SK-N-SH (cell line): Measurements from ENCODE around the gene ARID1B. TPM values are rescaled to one million over a fixed set of nuclear protein-coding genes. Genes with fewer than 3 reads are reported as not detected.

Source experiments
- CTCF ChIA-PET: fragments of 300-600, 350-600 bp; formaldehyde crosslinking; extraction: SDS; loops from one replicate; lab custom pipeline; 2021; lab: Yijun Ruan, JAX
- POLR2A ChIA-PET: fragments of 350-600 bp; sonication (Branson Sonifier 250); formaldehyde crosslinking; extraction: SDS; loops from one replicate; lab custom pipeline; 2020; ENCODE audit warnings: antibody characterized with exemption, inconsistent platforms; lab: Yijun Ruan, JAX
- DNase-seq: peaks from one replicate; pipeline ENCODE4 v3.0.0; 2012
- H2AFZ ChIP-seq: fragments of 200-600 bp; sonication (generic); 2 replicates; pipeline ENCODE4 v1.8.1; 2016; ENCODE audit warnings: antibody characterized with exemption, mild to moderate bottlenecking, low read depth
- H3F3A ChIP-seq: fragments of 200-600 bp; sonication (generic); replicated peaks from 2 replicates; pipeline ENCODE3; 2016; ENCODE audit warnings: antibody characterized with exemption, mild to moderate bottlenecking; ENCODE audit not compliant: insufficient read depth
- H3K27ac ChIP-seq, 2 experiments: fragments of 200-500 bp in 1 of 2; fragments of 200-600 bp in 1 of 2; sonication (Bioruptor generic) in 1 of 2; sonication (generic), shearing (Covaris generic) in 1 of 2; 2 replicates each; pipeline versions ENCODE4 v1.5.1 to v1.6.1; 2014 to 2016; ENCODE audit warnings: low read depth in 2 of 2, inconsistent platforms in 1 of 2, low read length in 1 of 2, mild to moderate bottlenecking in 1 of 2, mixed read lengths in 1 of 2
- H3K27me3 ChIP-seq: fragments of 200-600 bp; sonication (generic), shearing (Covaris generic); 2 replicates; pipeline ENCODE4 v1.6.1; 2016; ENCODE audit warnings: mixed run types; ENCODE audit not compliant: insufficient read depth
- H3K36me3 ChIP-seq, 2 experiments: fragments of 200-500 bp in 1 of 2; fragments of 200-600 bp in 1 of 2; sonication (Bioruptor generic) in 1 of 2; sonication (generic) in 1 of 2; replicated peaks in 1 of 2; 2 replicates each; pipeline versions ENCODE3 to v1.5.1; 2014 to 2016; ENCODE audit warnings: low read length in 1 of 2, mild to moderate bottlenecking in 1 of 2; ENCODE audit not compliant: insufficient read depth in 2 of 2, control insufficient read depth in 1 of 2
- H3K4me1 ChIP-seq, 2 experiments: fragments of 200-500 bp in 1 of 2; fragments of 200-600 bp in 1 of 2; sonication (Bioruptor generic) in 1 of 2; sonication (generic), shearing (Covaris generic) in 1 of 2; 2 replicates each; pipeline versions ENCODE4 v1.5.1 to v1.6.1; 2014 to 2016; ENCODE audit warnings: low read depth in 1 of 2, low read length in 1 of 2, mixed run types in 1 of 2; ENCODE audit not compliant: insufficient read depth in 2 of 2, control insufficient read depth in 1 of 2
- H3K4me2 ChIP-seq: fragments of 200-600 bp; sonication (generic), shearing (Covaris generic); 2 replicates; pipeline ENCODE4 v1.6.1; 2017; ENCODE audit warnings: mixed run types
- H3K4me3 ChIP-seq, 2 experiments: fragments of 200-500 bp in 1 of 2; fragments of 200-600 bp in 1 of 2; sonication (Bioruptor generic) in 1 of 2; sonication (generic), shearing (Covaris generic) in 1 of 2; 2 replicates each; pipeline versions ENCODE4 v1.5.1 to v1.8.1; 2014 to 2016; ENCODE audit warnings: low read depth in 2 of 2, inconsistent platforms in 1 of 2, low read length in 1 of 2, mild to moderate bottlenecking in 1 of 2, mixed read lengths in 1 of 2, moderate library complexity in 1 of 2
- H3K79me2 ChIP-seq: fragments of 200-600 bp; sonication (generic); 2 replicates; pipeline ENCODE4 v1.8.1; 2017; ENCODE audit warnings: mild to moderate bottlenecking; ENCODE audit not compliant: insufficient read depth
- H3K9ac ChIP-seq: fragments of 200-600 bp; sonication (generic); 2 replicates; pipeline ENCODE4 v1.6.1; 2017; ENCODE audit warnings: mixed run types
- H3K9me2 ChIP-seq: fragments of 200-600 bp; sonication (generic); 2 replicates; pipeline ENCODE4 v1.6.1; 2017; ENCODE audit warnings: mixed run types
- H3K9me3 ChIP-seq: fragments of 200-600 bp; sonication (generic); 2 replicates; pipeline ENCODE4 v1.6.1; 2017; ENCODE audit warnings: mixed run types, mild to moderate bottlenecking, moderate library complexity
- H4K20me1 ChIP-seq: fragments of 200-600 bp; sonication (generic); 2 replicates; pipeline ENCODE4 v1.6.1; 2017; ENCODE audit warnings: mild to moderate bottlenecking, mixed run types; ENCODE audit not compliant: insufficient read depth
- CHD2 ChIP-seq: fragments of 150-350 bp; IDR thresholded peaks from 2 replicates; pipeline ENCODE4 v1.6.1; 2018; ENCODE audit warnings: low read length; ENCODE audit not compliant: partially characterized antibody
- EP300 ChIP-seq, 2 experiments: IDR thresholded peaks; 2 replicates each; pipeline versions ENCODE4 v1.4.0 to v1.6.1; 2012; ENCODE audit warnings: borderline replicate concordance in 1 of 2, low read depth in 1 of 2, low read length in 1 of 2
- EZH2phosphoT487 ChIP-seq: fragments of 200-600 bp; sonication (generic); IDR thresholded peaks from 2 replicates; pipeline ENCODE4 v1.6.1; 2017; ENCODE audit warnings: low read depth, mixed run types, mild to moderate bottlenecking, antibody characterized with exemption, moderate library complexity, borderline replicate concordance
- FOXJ3 ChIP-seq: sonication (generic); formaldehyde crosslinking; IDR thresholded peaks from 2 replicates; pipeline ENCODE4 v1.5.1; 2020; ENCODE audit warnings: mild to moderate bottlenecking, missing genetic modification reagents
- FOXM1 ChIP-seq: IDR thresholded peaks from 2 replicates; pipeline ENCODE4 v1.4.0; 2012; ENCODE audit warnings: low read depth, mild to moderate bottlenecking
- GATA2 ChIP-seq: sonication (generic); formaldehyde crosslinking; IDR thresholded peaks from 2 replicates; pipeline ENCODE4 v1.5.0; 2020; ENCODE audit warnings: mild to moderate bottlenecking, missing genetic modification reagents
- IRF3 ChIP-seq: fragments of 150-350 bp; IDR thresholded peaks from 2 replicates; pipeline ENCODE4 v1.6.1; 2016; ENCODE audit warnings: mild to moderate bottlenecking, low read depth, low read length
- MAX ChIP-seq: IDR thresholded peaks from 2 replicates; pipeline ENCODE4 v1.4.0; 2012; ENCODE audit warnings: low read depth
- MEF2A ChIP-seq: IDR thresholded peaks from 2 replicates; pipeline ENCODE4 v1.4.0; 2012; ENCODE audit warnings: low read depth, borderline replicate concordance
- MXI1 ChIP-seq: IDR thresholded peaks from 2 replicates; pipeline ENCODE4 v1.6.1; 2012; ENCODE audit warnings: mild to moderate bottlenecking, low read depth, low read length, improper control_type of control experiment
- NFIC ChIP-seq: IDR thresholded peaks from 2 replicates; pipeline ENCODE4 v1.4.0; 2012; ENCODE audit warnings: borderline replicate concordance
- NRF1 ChIP-seq: IDR thresholded peaks from 2 replicates; pipeline ENCODE4 v1.6.1; 2012; ENCODE audit warnings: low read depth, mild to moderate bottlenecking, low read length
- POLR2AphosphoS5 ChIP-seq: IDR thresholded peaks from 2 replicates; pipeline ENCODE4 v1.6.1; 2012; ENCODE audit warnings: low read depth, low read length
- RCOR1 ChIP-seq: fragments of 150-350 bp; IDR thresholded peaks from 2 replicates; pipeline ENCODE4 v1.6.1; 2017; ENCODE audit warnings: antibody characterized with exemption, low read length
- RXRA ChIP-seq: IDR thresholded peaks from 2 replicates; pipeline ENCODE4 v1.4.0; 2012; ENCODE audit warnings: low read depth, mild to moderate bottlenecking, borderline replicate concordance
- SIN3A ChIP-seq: IDR thresholded peaks from 2 replicates; pipeline ENCODE4 v1.6.1; 2012; ENCODE audit warnings: low read depth, mild to moderate bottlenecking, low read length, moderate library complexity, borderline replicate concordance
- SMC3 ChIP-seq: IDR thresholded peaks from 2 replicates; pipeline ENCODE4 v1.6.1; 2012; ENCODE audit warnings: low read depth, low read length, improper control_type of control experiment
- TEAD4 ChIP-seq: IDR thresholded peaks from 2 replicates; pipeline ENCODE4 v1.4.0; 2012; ENCODE audit warnings: mild to moderate bottlenecking, borderline replicate concordance; ENCODE audit not compliant: insufficient read depth
- USF1 ChIP-seq: IDR thresholded peaks from 2 replicates; pipeline ENCODE4 v1.4.0; 2012; ENCODE audit warnings: low read depth, borderline replicate concordance
- USF2 ChIP-seq: fragments of 150-350 bp; IDR thresholded peaks from 2 replicates; pipeline ENCODE4 v1.6.1; 2017; ENCODE audit warnings: antibody characterized with exemption, low read length, low read depth, borderline replicate concordance
- YY1 ChIP-seq: IDR thresholded peaks from 2 replicates; pipeline ENCODE4 v1.4.0; 2012; ENCODE audit warnings: low read depth, mild to moderate bottlenecking
- ZBTB33 ChIP-seq: IDR thresholded peaks from 2 replicates; pipeline ENCODE4 v1.4.0; 2012; ENCODE audit warnings: low read depth, borderline replicate concordance
- polyA plus RNA-seq, 3 experiments: library from polyadenylated mRNA; depleted of rRNA; stranded (reverse); fragments of >200 nt; gene quantifications; 2 replicates each; pipeline ENCODE4 v1.2.3, GENCODE V29; 2012

Gene ARID1B
- polyA plus RNA-seq, 1 of the 3 experiments (the other 2 are of a cell fraction), result 13.6 TPM

GRCh38 chr6:156955494-156956183 lies 178.5 kb downstream of the ARID1B start (continued):
- no peak for TF ChIP-seq IRF3
- TF ChIP-seq FOXM1, result no peak
- TF ChIP-seq GATA2 (CRISPR knock-in tag), result no peak
- TF ChIP-seq NRF1, result no peak
- no peak for TF ChIP-seq FOXJ3
- TF ChIP-seq TEAD4, result no peak
- TF ChIP-seq USF2, result no peak
- TF ChIP-seq SMC3, result no peak
- no peak for TF ChIP-seq YY1
- no peak for TF ChIP-seq NFIC
- no peak for TF ChIP-seq MAX
- no peak for TF ChIP-seq CHD2

GRCh38 chr6:156956286-156956685 lies 179.1 kb downstream of the ARID1B start:
- Histone ChIP-seq H4K20me1 (peaks cover 5% of the 10 kb centered on the region; the same call in 1 of the 2 replicates), H3K9me3 (no peaks in the 10 kb centered on the region), H3K4me2 (no peak overlapping the region), H3K4me1 (peaks cover 21 to 35% of the 10 kb centered on the region in 2 experiments; a peak in 3 of 4 replicates), H3K9ac (no peak overlapping the region), H3K79me2 (peaks cover 96% of the 10 kb centered on the region), H3K27me3 (no peaks in the 10 kb centered on the region), H3K9me2 (no peaks in the 10 kb centered on the region), H3F3A (peaks cover 9% of the 10 kb centered on the region), H2AFZ (no peak overlapping the region), H3K36me3 (no peaks in the 10 kb centered on the region), H3K27ac (no peak overlapping the region; a peak in 1 of 4 replicates), H3K4me3 (no peak overlapping the region)
- DNase-seq, result no peak
- CTCF ChIA-PET, result no interaction called here
- POLR2A ChIA-PET, result no interaction called here
- TF ChIP-seq NFIC (no peak), ZBTB33 (no peak), POLR2AphosphoS5 (no peak), EP300 (IDR thresholded peaks at IDR 0.05; ENCODE audit: borderline replicate concordance in 1 of 2, low read depth in 1 of 2, low read length in 1 of 2) (no peak), SMC3 (no peak), USF1 (no peak), NRF1 (no peak), EZH2phosphoT487 (no peak), SIN3A (no peak), RCOR1 (no peak), CHD2 (no peak), MEF2A (no peak), MXI1 (no peak), IRF3 (no peak), MAX (no peak), RXRA (no peak)
